NCI-H2029 treated with DMSO at 0.1 percent for 48 hours (cell line): Measurements from ENCODE around the gene PPM1K.

Experiments used
- DNase-seq: peaks from one replicate; lab custom pipeline; 2025; lab: John Stamatoyannopoulos, UW

The PPM1K gene

DNA sequence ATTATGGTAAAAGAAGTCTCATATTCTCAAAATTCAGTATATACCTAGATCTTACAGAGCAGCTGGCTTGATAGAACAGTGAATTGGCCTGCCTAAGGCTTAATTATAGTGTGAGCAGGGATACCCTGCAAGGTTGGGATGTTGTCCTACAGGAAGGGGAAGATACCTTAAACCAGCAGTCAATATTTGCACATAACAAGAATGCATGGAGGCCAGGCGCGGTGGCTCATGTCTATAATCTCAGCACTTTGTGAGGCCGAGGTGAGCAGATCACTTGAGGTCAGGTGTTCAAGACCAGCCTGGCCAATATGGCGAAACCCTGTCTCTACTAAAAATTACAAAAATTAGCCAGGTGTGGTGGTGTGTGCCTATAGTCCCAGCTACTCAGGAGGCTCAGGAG is 67.2 kb downstream of the PPM1K start:
- DNase-seq, result no peak

- no peak for DNase-seq
Measured at GRCh38 chr4:88216395-88216794, 68.0 kb downstream of the PPM1K start.

- DNase-seq, result no peak
Measured at GRCh38 chr4:88215351-88215750, 69.0 kb downstream of the PPM1K start.

- no peak for DNase-seq
Measured at GRCh38 chr4:88212253-88212561, 72.2 kb downstream of the PPM1K start.

GRCh38 chr4:88211473-88212252 is 72.7 kb downstream of the PPM1K start:
- DNase-seq, result peak; percentile 51

GRCh38 chr4:88208156-88208555 is 76.2 kb downstream of the PPM1K start:
- DNase-seq, result no peak
